ENCODE data around the gene MPPED2. TPM values are rescaled to one million over a fixed set of nuclear protein-coding genes. Genes with fewer than 3 reads are reported as not detected.

Gene MPPED2
- total and polyA plus RNA-seq, 2 donors (not counting 3 experiments of a cell fraction or from before 2014, with no cell fraction given), result not detected

- intact Hi-C loops (cut with micrococcal nuclease) (no loop called here), dilution Hi-C loops (cut with MboI; ENCODE audit: extremely low pct_ligation_motif_present, low sequenced_read_pairs) (no loop called here)
- FAIRE-seq (no peak), DNase-seq (ENCODE audit: low read depth, low spot score) (no peak)
- H3K9ac ChIP-seq (replicated peaks; ENCODE audit: extremely low read depth, insufficient read depth, low read length), result no peak overlapping the region
- no peaks in the 10 kb centered on the region for H3K36me3 ChIP-seq (ENCODE audit: control insufficient read depth in 2 of 2, extremely low read depth in 1 of 2, insufficient read depth in 2 of 2, low read length in 2 of 2)
- H3K27me3 ChIP-seq (ENCODE audit: control insufficient read depth in 2 of 2, insufficient read depth in 2 of 2, low read length in 2 of 2), result no peaks in the 10 kb centered on the region
- ChIA-PET POLR2A (no interaction called here), CTCF (no interaction called here)
- no peaks in the 10 kb centered on the region for H3K79me2 ChIP-seq (ENCODE audit: control insufficient read depth, insufficient read depth, low read length)
- no peak overlapping the region for H2AFZ ChIP-seq (ENCODE audit: low read depth, low read length)
- no peak overlapping the region for H3K4me3 ChIP-seq (replicated peaks in 1 of 3; ENCODE audit: insufficient read depth in 1 of 3, low read depth in 1 of 3, low read length in 3 of 3)
- no peaks in the 10 kb centered on the region for H3K9me1 ChIP-seq (replicated peaks; ENCODE audit: control insufficient read depth, extremely low read depth, insufficient read depth, low read length)
- no peaks in the 10 kb centered on the region for H3K4me1 ChIP-seq (ENCODE audit: control insufficient read depth, extremely low read depth, insufficient read depth, low read length)
- H4K20me1 ChIP-seq (replicated peaks; ENCODE audit: control insufficient read depth, extremely low read depth, insufficient read depth, low read length), result no peaks in the 10 kb centered on the region
- H3K4me2 ChIP-seq (ENCODE audit: insufficient read depth, low read length), result no peak overlapping the region
- TF ChIP-seq FOS (IDR thresholded peaks at IDR 0.05; ENCODE audit: borderline replicate concordance, insufficient read depth, low read length), result no peak
- TF ChIP-seq JUN (IDR thresholded peaks at IDR 0.05; ENCODE audit: borderline replicate concordance, insufficient read depth, insufficient read length, low read depth), result no peak
- TF ChIP-seq, protein P1, sequence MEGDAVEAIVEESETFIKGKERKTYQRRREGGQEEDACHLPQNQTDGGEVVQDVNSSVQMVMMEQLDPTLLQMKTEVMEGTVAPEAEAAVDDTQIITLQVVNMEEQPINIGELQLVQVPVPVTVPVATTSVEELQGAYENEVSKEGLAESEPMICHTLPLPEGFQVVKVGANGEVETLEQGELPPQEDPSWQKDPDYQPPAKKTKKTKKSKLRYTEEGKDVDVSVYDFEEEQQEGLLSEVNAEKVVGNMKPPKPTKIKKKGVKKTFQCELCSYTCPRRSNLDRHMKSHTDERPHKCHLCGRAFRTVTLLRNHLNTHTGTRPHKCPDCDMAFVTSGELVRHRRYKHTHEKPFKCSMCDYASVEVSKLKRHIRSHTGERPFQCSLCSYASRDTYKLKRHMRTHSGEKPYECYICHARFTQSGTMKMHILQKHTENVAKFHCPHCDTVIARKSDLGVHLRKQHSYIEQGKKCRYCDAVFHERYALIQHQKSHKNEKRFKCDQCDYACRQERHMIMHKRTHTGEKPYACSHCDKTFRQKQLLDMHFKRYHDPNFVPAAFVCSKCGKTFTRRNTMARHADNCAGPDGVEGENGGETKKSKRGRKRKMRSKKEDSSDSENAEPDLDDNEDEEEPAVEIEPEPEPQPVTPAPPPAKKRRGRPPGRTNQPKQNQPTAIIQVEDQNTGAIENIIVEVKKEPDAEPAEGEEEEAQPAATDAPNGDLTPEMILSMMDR (IDR thresholded peaks at IDR 0.05; ENCODE audit: extremely low read depth in 1 of 2, insufficient read depth in 1 of 2, low read depth in 1 of 2, low read length in 2 of 2), result no peak
- TF ChIP-seq GATA2 (IDR thresholded peaks at IDR 0.05; ENCODE audit: insufficient read depth, insufficient read length, low read depth, low read length), result no peak
- no peak for TF ChIP-seq MYC (IDR thresholded peaks at IDR 0.05; ENCODE audit: low read depth, low read length)
- TF ChIP-seq POLR2AphosphoS5 (IDR thresholded peaks at IDR 0.05; ENCODE audit: insufficient read depth, low read depth, low read length), result no peak
- no peak for TF ChIP-seq POLR2A (IDR thresholded peaks at IDR 0.05; ENCODE audit: low read depth, low read length)
- TF ChIP-seq, protein P2, sequence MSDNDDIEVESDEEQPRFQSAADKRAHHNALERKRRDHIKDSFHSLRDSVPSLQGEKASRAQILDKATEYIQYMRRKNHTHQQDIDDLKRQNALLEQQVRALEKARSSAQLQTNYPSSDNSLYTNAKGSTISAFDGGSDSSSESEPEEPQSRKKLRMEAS (IDR thresholded peaks at IDR 0.05; ENCODE audit: insufficient read depth, insufficient read length), result no peak
- no peak for TF ChIP-seq EZH2 (IDR thresholded peaks at IDR 0.05; ENCODE audit: borderline replicate concordance, low read depth, low read length, severe bottlenecking)
- no peak overlapping the region for H3K27ac ChIP-seq (ENCODE audit: insufficient read depth, low read depth, low read length)
- no TSS peak for BruUV-seq (replicated peaks)
- H3K9me3 ChIP-seq (replicated peaks; ENCODE audit: control insufficient read depth, insufficient read depth, low read length), result no peaks in the 10 kb centered on the region
These were observed 97.1 kb downstream of the MPPED2 start for GRCh38 chr11:30489076-30489475.
